Adrenal gland (tissue), 5 donors: Measurements from ENCODE around the gene TCN1.

Experiments
- CTCF ChIP-seq, 6 experiments: fragments of 450-650 bp in 4 of 6; fragments of 200-600 bp in 2 of 6; sonication (generic) in 1 of 6; IDR thresholded peaks; 1 replicate in 5 of 6; 2 replicates in 1 of 6; pipeline versions ENCODE4 v1.5.1 to v1.8.0; 2016 to 2021; ENCODE audit warnings: antibody characterized with exemption in 6 of 6, mild to moderate bottlenecking in 2 of 6, moderate library complexity in 1 of 6
- POLR2A ChIP-seq, 2 donors: fragments of 450-650 bp; IDR thresholded peaks; one replicate each; pipeline ENCODE4 v1.6.1; 2017; ENCODE audit warnings: antibody characterized with exemption in 2 of 2, mild to moderate bottlenecking in 2 of 2, moderate library complexity in 1 of 2
- donor health status: DM: no; HTN: no; CAD: no.

- TF ChIP-seq CTCF (IDR thresholded peaks at IDR 0.05) (no peak), POLR2A (IDR thresholded peaks at IDR 0.05) (no peak)
These were observed 24.8 kb downstream of the TCN1 start for GRCh38 chr11:59841514-59841913.
